ENCODE data around the gene SLC16A9. TPM values are rescaled to one million over a fixed set of nuclear protein-coding genes. Genes with fewer than 3 reads are reported as not detected.

SLC16A9 gene
- total and polyA plus RNA-seq, 2 donors (not counting 3 experiments of a cell fraction or from before 2014, with no cell fraction given) = 0.35 TPM; not detected in 1

GRCh38 chr10:59624951-59625350 is 84.7 kb downstream of the SLC16A9 start:
- no peak for TF ChIP-seq POLR2AphosphoS5 (IDR thresholded peaks at IDR 0.05; ENCODE audit: insufficient read depth, low read depth, low read length)
- no peak for TF ChIP-seq FOS (IDR thresholded peaks at IDR 0.05; ENCODE audit: borderline replicate concordance, insufficient read depth, low read length)
- TF ChIP-seq POLR2A (IDR thresholded peaks at IDR 0.05; ENCODE audit: low read depth, low read length) = no peak
- no peak for TF ChIP-seq GATA2 (IDR thresholded peaks at IDR 0.05; ENCODE audit: insufficient read depth, insufficient read length, low read depth, low read length)
- no peak for TF ChIP-seq EZH2 (IDR thresholded peaks at IDR 0.05; ENCODE audit: borderline replicate concordance, low read depth, low read length, severe bottlenecking)
- TF ChIP-seq JUN (IDR thresholded peaks at IDR 0.05; ENCODE audit: borderline replicate concordance, insufficient read depth, insufficient read length, low read depth) = no peak
- no peak for TF ChIP-seq MAX (IDR thresholded peaks at IDR 0.05; ENCODE audit: insufficient read depth, insufficient read length)
- no peak for TF ChIP-seq CTCF (IDR thresholded peaks at IDR 0.05; ENCODE audit: extremely low read depth in 1 of 2, insufficient read depth in 1 of 2, low read depth in 1 of 2, low read length in 2 of 2)
- no peaks in the 10 kb centered on the region for H4K20me1 ChIP-seq (replicated peaks; ENCODE audit: control insufficient read depth, extremely low read depth, insufficient read depth, low read length)
- no peaks in the 10 kb centered on the region for H3K79me2 ChIP-seq (ENCODE audit: control insufficient read depth, insufficient read depth, low read length)
- H3K9me3 ChIP-seq (replicated peaks; ENCODE audit: control insufficient read depth, insufficient read depth, low read length) = no peaks in the 10 kb centered on the region
- no peak overlapping the region for H3K4me2 ChIP-seq (ENCODE audit: insufficient read depth, low read length)
- H3K9me1 ChIP-seq (replicated peaks; ENCODE audit: control insufficient read depth, extremely low read depth, insufficient read depth, low read length) = no peaks in the 10 kb centered on the region
- intact Hi-C loops (cut with micrococcal nuclease) = no loop called here
- H2AFZ ChIP-seq (ENCODE audit: low read depth, low read length) = no peak overlapping the region
- POLR2A ChIA-PET = no interaction called here
- FAIRE-seq (no peak), DNase-seq (ENCODE audit: low read depth, low spot score) (no peak)
- no peak overlapping the region for H3K9ac ChIP-seq (replicated peaks; ENCODE audit: extremely low read depth, insufficient read depth, low read length)
- no peak overlapping the region for H3K27ac ChIP-seq (ENCODE audit: insufficient read depth, low read depth, low read length)
- CTCF ChIA-PET = interaction anchor here (0.9 to 9.0 kb wide), 8 partner anchors 184 to 1094 kb away, joined by 3 to 86 read pairs (median 4); no protein-coding TSS in a partner anchor
- H3K4me3 ChIP-seq (replicated peaks in 1 of 3; ENCODE audit: insufficient read depth in 1 of 3, low read depth in 1 of 3, low read length in 3 of 3) = no peak overlapping the region
- no TSS peak for BruUV-seq (replicated peaks)
- dilution Hi-C loops (cut with MboI; ENCODE audit: extremely low pct_ligation_motif_present, low sequenced_read_pairs) = no loop called here
- H3K27me3 ChIP-seq (ENCODE audit: control insufficient read depth in 2 of 2, insufficient read depth in 2 of 2, low read length in 2 of 2) = peaks cover 4 to 6% of the 10 kb centered on the region in 2 experiments
- H3K36me3 ChIP-seq (ENCODE audit: control insufficient read depth in 2 of 2, extremely low read depth in 1 of 2, insufficient read depth in 2 of 2, low read length in 2 of 2) = no peaks in the 10 kb centered on the region
- H3K4me1 ChIP-seq (ENCODE audit: control insufficient read depth, extremely low read depth, insufficient read depth, low read length) = no peaks in the 10 kb centered on the region

Data from endothelial cell of umbilical vein (primary cell).